GM23338 (cell line): ENCODE data around the gene MTNR1B. TPM values are rescaled to one million over a fixed set of nuclear protein-coding genes. Genes with fewer than 3 reads are reported as not detected.

Experiments used
- ATAC-seq: fragments of 200-7000 bp; cut with Tn5 transposase; 3 replicates; pipeline ENCODE4 v1.9.1; 2020
- DNase-seq: peaks from one replicate; pipeline ENCODE4 v3.0.0-alpha.2; 2015; ENCODE audit warnings: low spot score
- H2AFZ ChIP-seq: fragments of 200-600 bp; sonication (generic); 2 replicates; pipeline ENCODE4 v1.8.0; 2016; ENCODE audit warnings: antibody characterized with exemption, mild to moderate bottlenecking, moderate library complexity
- H3F3A ChIP-seq: fragments of 200-600 bp; sonication (generic); replicated peaks from 2 replicates; pipeline ENCODE4 v1.8.0; 2017; ENCODE audit warnings: antibody characterized with exemption, mixed run types, low read depth
- H3K27ac ChIP-seq: fragments of 200-600 bp; sonication (generic); 2 replicates; pipeline ENCODE4 v1.6.1; 2016; ENCODE audit warnings: low read depth
- H3K27me3 ChIP-seq: fragments of 200-600 bp; sonication (generic); 2 replicates; pipeline ENCODE4 v1.8.0; 2016; ENCODE audit warnings: mild to moderate bottlenecking, mixed run types, moderate library complexity; ENCODE audit not compliant: insufficient read depth
- H3K36me3 ChIP-seq: fragments of 200-600 bp; sonication (generic); 2 replicates; pipeline ENCODE4 v1.8.0; 2016; ENCODE audit warnings: mild to moderate bottlenecking; ENCODE audit not compliant: insufficient read depth
- H3K4me1 ChIP-seq: fragments of 200-600 bp; sonication (generic); 2 replicates; pipeline ENCODE4 v1.8.0; 2016; ENCODE audit warnings: mild to moderate bottlenecking, moderate library complexity; ENCODE audit not compliant: insufficient read depth
- H3K4me2 ChIP-seq: fragments of 200-600 bp; sonication (generic); 2 replicates; pipeline ENCODE4 v1.7.1; 2017; ENCODE audit warnings: mixed run types
- H3K4me3 ChIP-seq: fragments of 200-600 bp; sonication (generic); 2 replicates; pipeline ENCODE4 v1.6.1; 2016; ENCODE audit warnings: mixed run types
- H3K79me2 ChIP-seq: fragments of 200-600 bp; sonication (generic); replicated peaks from 2 replicates; pipeline ENCODE4 v1.8.0; 2017; ENCODE audit warnings: mild to moderate bottlenecking; ENCODE audit not compliant: insufficient read depth
- H3K9me2 ChIP-seq: fragments of 200-600 bp; sonication (generic); 2 replicates; pipeline ENCODE4 v1.8.0; 2017; ENCODE audit not compliant: insufficient read depth
- H4K20me1 ChIP-seq: fragments of 200-600 bp; sonication (generic); replicated peaks from 2 replicates; pipeline ENCODE4 v1.8.0; 2017; ENCODE audit warnings: mild to moderate bottlenecking; ENCODE audit not compliant: insufficient read depth
- H3K27ac Mint-ChIP-seq: 2 replicates; pipeline ENCODE4 v1.8.0; 2020; ENCODE audit warnings: inconsistent platforms, mild to moderate bottlenecking, moderate library complexity, mixed read lengths
- H3K27me3 Mint-ChIP-seq: 3 replicates; pipeline ENCODE4 v1.8.0; 2022; ENCODE audit warnings: low read depth, mild to moderate bottlenecking, moderate library complexity, mixed read lengths, inconsistent platforms; ENCODE audit not compliant: insufficient read depth, poor library complexity
- H3K36me3 Mint-ChIP-seq: 3 replicates; pipeline ENCODE4 v1.8.0; 2021; ENCODE audit warnings: low read depth, mild to moderate bottlenecking, inconsistent platforms, moderate library complexity, mixed read lengths
- H3K4me1 Mint-ChIP-seq: 3 replicates; pipeline ENCODE4 v1.8.0; 2020; ENCODE audit warnings: mild to moderate bottlenecking, inconsistent platforms, mixed read lengths
- H3K4me3 Mint-ChIP-seq: 3 replicates; pipeline ENCODE4 v1.8.0; 2021; ENCODE audit warnings: moderate library complexity, mild to moderate bottlenecking, inconsistent platforms, mixed read lengths
- H3K9me3 Mint-ChIP-seq: 3 replicates; pipeline ENCODE4 v1.8.0; 2020; ENCODE audit warnings: moderate library complexity, mild to moderate bottlenecking, inconsistent platforms, mixed read lengths
- CREB1 ChIP-seq: fragments of 250-450 bp; sonication (Bioruptor Pico); IDR thresholded peaks from 2 replicates; pipeline ENCODE4 v1.5.0; 2020; ENCODE audit warnings: low read depth, mild to moderate bottlenecking, moderate library complexity
- JUNB ChIP-seq: IDR thresholded peaks from one replicate; pipeline ENCODE4 v1.6.1; 2016; ENCODE audit warnings: antibody characterized with exemption; ENCODE audit not compliant: unreplicated experiment
- ZNF114 ChIP-seq: fragments of 250-450 bp; sonication (Bioruptor Pico); IDR thresholded peaks from 2 replicates; pipeline ENCODE4 v1.5.0; 2020; ENCODE audit warnings: mild to moderate bottlenecking, moderate library complexity
- polyA plus RNA-seq: library from polyadenylated mRNA; unstranded; fragments of >200 nt; fragmentation: Nextera tagmentation; extraction: Ambion mirVana; gene quantifications from 2 replicates; pipeline ENCODE4 v1.2.1, GENCODE V29; 2016
- total RNA-seq: library from RNA; depleted of rRNA; stranded (reverse); fragments of >200 nt; shearing (Covaris generic); gene quantifications from 2 replicates; pipeline ENCODE4 v1.2.3, GENCODE V29; 2014
- TF ChIP-seq, protein P1 (sequence below): IDR thresholded peaks from one replicate; pipeline ENCODE4 v1.6.1; 2018; ENCODE audit warnings: antibody characterized with exemption; ENCODE audit not compliant: unreplicated experiment
- TF ChIP-seq, protein P2 (sequence below): IDR thresholded peaks from 2 replicates; pipeline ENCODE4 v1.6.1; 2016; ENCODE audit warnings: antibody characterized with exemption
- TF ChIP-seq, protein P3 (sequence below), 2 experiments: fragments of 200-600 bp in 1 of 2; sonication (generic) in 1 of 2; conservative IDR thresholded peaks; 2 replicates each; pipeline versions ENCODE4 v1.5.1 to v1.6.1; 2016 to 2017; ENCODE audit warnings: antibody characterized with exemption in 2 of 2, low read depth in 2 of 2, mild to moderate bottlenecking in 2 of 2, moderate library complexity in 1 of 2

MTNR1B gene
- total and polyA plus RNA-seq, 2 experiments from 2014 or later = not detected

DNA sequence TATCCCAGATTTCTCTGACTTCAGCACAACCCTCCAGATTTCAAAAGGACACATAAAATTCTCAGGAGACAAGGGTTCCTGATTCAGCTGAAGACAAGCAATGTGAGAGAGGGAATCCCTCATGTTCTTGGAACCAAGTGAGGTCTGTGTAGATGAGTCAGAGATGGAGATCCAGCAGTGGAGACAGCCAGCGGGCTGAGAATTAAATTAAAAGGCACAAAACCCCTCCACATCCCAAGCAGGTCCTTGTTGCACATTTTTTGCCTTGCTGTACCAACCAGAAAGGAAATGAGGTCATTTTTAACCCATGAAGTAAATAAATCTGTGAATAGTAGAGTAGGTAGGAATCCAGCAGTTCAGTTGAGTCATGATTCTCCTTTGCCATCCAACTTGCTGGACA lies 9.7 kb downstream of the MTNR1B start:
- TF ChIP-seq, protein P1, sequence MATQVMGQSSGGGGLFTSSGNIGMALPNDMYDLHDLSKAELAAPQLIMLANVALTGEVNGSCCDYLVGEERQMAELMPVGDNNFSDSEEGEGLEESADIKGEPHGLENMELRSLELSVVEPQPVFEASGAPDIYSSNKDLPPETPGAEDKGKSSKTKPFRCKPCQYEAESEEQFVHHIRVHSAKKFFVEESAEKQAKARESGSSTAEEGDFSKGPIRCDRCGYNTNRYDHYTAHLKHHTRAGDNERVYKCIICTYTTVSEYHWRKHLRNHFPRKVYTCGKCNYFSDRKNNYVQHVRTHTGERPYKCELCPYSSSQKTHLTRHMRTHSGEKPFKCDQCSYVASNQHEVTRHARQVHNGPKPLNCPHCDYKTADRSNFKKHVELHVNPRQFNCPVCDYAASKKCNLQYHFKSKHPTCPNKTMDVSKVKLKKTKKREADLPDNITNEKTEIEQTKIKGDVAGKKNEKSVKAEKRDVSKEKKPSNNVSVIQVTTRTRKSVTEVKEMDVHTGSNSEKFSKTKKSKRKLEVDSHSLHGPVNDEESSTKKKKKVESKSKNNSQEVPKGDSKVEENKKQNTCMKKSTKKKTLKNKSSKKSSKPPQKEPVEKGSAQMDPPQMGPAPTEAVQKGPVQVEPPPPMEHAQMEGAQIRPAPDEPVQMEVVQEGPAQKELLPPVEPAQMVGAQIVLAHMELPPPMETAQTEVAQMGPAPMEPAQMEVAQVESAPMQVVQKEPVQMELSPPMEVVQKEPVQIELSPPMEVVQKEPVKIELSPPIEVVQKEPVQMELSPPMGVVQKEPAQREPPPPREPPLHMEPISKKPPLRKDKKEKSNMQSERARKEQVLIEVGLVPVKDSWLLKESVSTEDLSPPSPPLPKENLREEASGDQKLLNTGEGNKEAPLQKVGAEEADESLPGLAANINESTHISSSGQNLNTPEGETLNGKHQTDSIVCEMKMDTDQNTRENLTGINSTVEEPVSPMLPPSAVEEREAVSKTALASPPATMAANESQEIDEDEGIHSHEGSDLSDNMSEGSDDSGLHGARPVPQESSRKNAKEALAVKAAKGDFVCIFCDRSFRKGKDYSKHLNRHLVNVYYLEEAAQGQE = no peak
- no peak for TF ChIP-seq JUNB
- TF ChIP-seq CREB1 (CRISPR knock-in tag) = no peak
- TF ChIP-seq, protein P2, sequence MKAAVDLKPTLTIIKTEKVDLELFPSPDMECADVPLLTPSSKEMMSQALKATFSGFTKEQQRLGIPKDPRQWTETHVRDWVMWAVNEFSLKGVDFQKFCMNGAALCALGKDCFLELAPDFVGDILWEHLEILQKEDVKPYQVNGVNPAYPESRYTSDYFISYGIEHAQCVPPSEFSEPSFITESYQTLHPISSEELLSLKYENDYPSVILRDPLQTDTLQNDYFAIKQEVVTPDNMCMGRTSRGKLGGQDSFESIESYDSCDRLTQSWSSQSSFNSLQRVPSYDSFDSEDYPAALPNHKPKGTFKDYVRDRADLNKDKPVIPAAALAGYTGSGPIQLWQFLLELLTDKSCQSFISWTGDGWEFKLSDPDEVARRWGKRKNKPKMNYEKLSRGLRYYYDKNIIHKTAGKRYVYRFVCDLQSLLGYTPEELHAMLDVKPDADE = no peak
- TF ChIP-seq, protein P3, sequence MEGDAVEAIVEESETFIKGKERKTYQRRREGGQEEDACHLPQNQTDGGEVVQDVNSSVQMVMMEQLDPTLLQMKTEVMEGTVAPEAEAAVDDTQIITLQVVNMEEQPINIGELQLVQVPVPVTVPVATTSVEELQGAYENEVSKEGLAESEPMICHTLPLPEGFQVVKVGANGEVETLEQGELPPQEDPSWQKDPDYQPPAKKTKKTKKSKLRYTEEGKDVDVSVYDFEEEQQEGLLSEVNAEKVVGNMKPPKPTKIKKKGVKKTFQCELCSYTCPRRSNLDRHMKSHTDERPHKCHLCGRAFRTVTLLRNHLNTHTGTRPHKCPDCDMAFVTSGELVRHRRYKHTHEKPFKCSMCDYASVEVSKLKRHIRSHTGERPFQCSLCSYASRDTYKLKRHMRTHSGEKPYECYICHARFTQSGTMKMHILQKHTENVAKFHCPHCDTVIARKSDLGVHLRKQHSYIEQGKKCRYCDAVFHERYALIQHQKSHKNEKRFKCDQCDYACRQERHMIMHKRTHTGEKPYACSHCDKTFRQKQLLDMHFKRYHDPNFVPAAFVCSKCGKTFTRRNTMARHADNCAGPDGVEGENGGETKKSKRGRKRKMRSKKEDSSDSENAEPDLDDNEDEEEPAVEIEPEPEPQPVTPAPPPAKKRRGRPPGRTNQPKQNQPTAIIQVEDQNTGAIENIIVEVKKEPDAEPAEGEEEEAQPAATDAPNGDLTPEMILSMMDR (conservative IDR thresholded peaks at IDR 0.05; ENCODE audit: low read depth in 2 of 2) = no peak
- no peak for TF ChIP-seq ZNF114 (CRISPR knock-in tag)
- no peaks in the 10 kb centered on the region; the same call in 2 of the 3 replicates for H3K9me3 Mint-ChIP-seq
- H3K4me2 ChIP-seq = no peak overlapping the region
- ATAC-seq (no peak), DNase-seq (no peak)
- no peaks in the 10 kb centered on the region for H3K36me3 ChIP-seq
- peaks cover 4% of the 10 kb centered on the region for H3K27me3 Mint-ChIP-seq
- H2AFZ ChIP-seq = no peak overlapping the region
- no peak overlapping the region for H3K27ac ChIP-seq
- H3K9me2 ChIP-seq = peaks cover 14% of the 10 kb centered on the region; the same call in 1 of the 2 replicates
- H3K4me3 Mint-ChIP-seq = no peak overlapping the region
- H4K20me1 ChIP-seq = no peaks in the 10 kb centered on the region
- no peak overlapping the region for H3K27ac Mint-ChIP-seq
- H3K4me1 Mint-ChIP-seq = peaks cover 2% of the 10 kb centered on the region
- H3K27me3 ChIP-seq = no peaks in the 10 kb centered on the region
- no peaks in the 10 kb centered on the region for H3K79me2 ChIP-seq
- H3K4me3 ChIP-seq = no peak overlapping the region
- no peaks in the 10 kb centered on the region for H3K4me1 ChIP-seq
- no peaks in the 10 kb centered on the region for H3F3A ChIP-seq
- H3K36me3 Mint-ChIP-seq = no peaks in the 10 kb centered on the region

DNA sequence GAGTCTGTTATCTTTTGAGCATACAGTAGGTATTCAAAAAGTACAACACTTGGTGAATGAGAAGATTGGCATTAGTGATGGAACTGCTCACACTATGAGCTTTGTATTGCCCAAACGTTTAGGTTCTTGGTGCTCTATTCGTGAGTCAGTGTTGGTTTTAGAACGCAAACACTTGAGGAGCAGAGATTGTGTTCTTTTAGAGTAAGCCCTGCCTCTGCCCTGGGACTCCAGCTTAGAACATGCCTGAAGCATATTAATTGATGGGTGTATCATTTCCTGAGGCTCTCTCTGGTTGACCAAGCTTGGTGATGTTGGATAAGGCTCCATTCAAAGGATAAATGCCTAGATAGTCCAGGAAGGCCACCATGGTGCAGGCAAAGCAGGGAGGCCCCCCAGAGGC lies 10.9 kb downstream of the MTNR1B start:
- Mint-ChIP-seq H3K4me3 (no peak overlapping the region), H3K4me1 (peaks cover 7% of the 10 kb centered on the region), H3K27me3 (peaks cover 7% of the 10 kb centered on the region), H3K9me3 (no peaks in the 10 kb centered on the region; the same call in 2 of the 3 replicates), H3K27ac (no peak overlapping the region), H3K36me3 (no peaks in the 10 kb centered on the region)
- DNase-seq = no peak
- Histone ChIP-seq H3K79me2 (no peaks in the 10 kb centered on the region), H3K4me3 (no peak overlapping the region), H2AFZ (no peak overlapping the region), H3K36me3 (no peaks in the 10 kb centered on the region), H3K4me2 (no peak overlapping the region), H4K20me1 (no peaks in the 10 kb centered on the region), H3K9me2 (peaks cover 14% of the 10 kb centered on the region; the same call in 1 of the 2 replicates), H3K27me3 (no peaks in the 10 kb centered on the region), H3F3A (no peaks in the 10 kb centered on the region), H3K27ac (no peak overlapping the region), H3K4me1 (no peaks in the 10 kb centered on the region)
- ATAC-seq = no peak
- TF ChIP-seq CREB1 (CRISPR knock-in tag) = no peak
- TF ChIP-seq, protein P3 (conservative IDR thresholded peaks at IDR 0.05; ENCODE audit: low read depth in 2 of 2) = no peak
